Neural cell (in vitro differentiated cells): ENCODE results near the gene WDR13. TPM values are rescaled to one million over a fixed set of nuclear protein-coding genes. Genes with fewer than 3 reads are reported as not detected.

Experiments
- H2AFZ ChIP-seq: fragments of 200-600, 300-800 bp; sonication (generic), shearing (Covaris generic); 2 replicates; pipeline ENCODE4 v1.6.0; 2014; ENCODE audit warnings: low read depth, mild to moderate bottlenecking, antibody characterized with exemption, low read length, moderate library complexity
- H3F3A ChIP-seq: fragments of 200-600 bp; shearing (Covaris generic); 2 replicates; pipeline ENCODE4 v1.6.1; 2016; ENCODE audit warnings: mild to moderate bottlenecking, moderate library complexity, mixed read lengths, antibody characterized with exemption, low read length; ENCODE audit not compliant: insufficient read depth, poor library complexity, severe bottlenecking
- H3K27ac ChIP-seq: fragments of 200-600, 300-800 bp; sonication (generic), shearing (Covaris generic); 2 replicates; pipeline ENCODE4 v1.5.1; 2014; ENCODE audit warnings: mild to moderate bottlenecking, low read length, moderate library complexity
- H3K27me3 ChIP-seq: fragments of 300-800, 200-600 bp; sonication (generic), shearing (Covaris generic); 2 replicates; pipeline ENCODE4 v1.6.0; 2014; ENCODE audit warnings: mild to moderate bottlenecking, low read depth, low read length, moderate library complexity; ENCODE audit not compliant: insufficient read depth
- H3K36me3 ChIP-seq: fragments of 300-800, 200-600 bp; sonication (generic), shearing (Covaris generic); 2 replicates; pipeline ENCODE4 v1.5.1; 2014; ENCODE audit warnings: mild to moderate bottlenecking, antibody characterized with exemption, low read length, moderate library complexity; ENCODE audit not compliant: insufficient read depth
- H3K4me2 ChIP-seq: fragments of 300-800, 200-600 bp; sonication (generic), shearing (Covaris generic); 2 replicates; pipeline ENCODE4 v1.6.0; 2014; ENCODE audit warnings: mild to moderate bottlenecking, low read length
- H3K4me3 ChIP-seq: fragments of 300-800, 200-600 bp; sonication (generic), shearing (Covaris generic); 2 replicates; pipeline ENCODE4 v1.5.1; 2014; ENCODE audit warnings: mild to moderate bottlenecking, low read length, moderate library complexity
- H3K79me2 ChIP-seq: fragments of 200-600 bp; shearing (Covaris generic); replicated peaks from 2 replicates; pipeline ENCODE4 v1.6.0; 2014; ENCODE audit warnings: mild to moderate bottlenecking, low read length, moderate library complexity; ENCODE audit not compliant: insufficient read depth
- H3K9ac ChIP-seq: fragments of 300-800, 200-600 bp; sonication (generic), shearing (Covaris generic); 2 replicates; pipeline ENCODE4 v1.6.1; 2016; ENCODE audit warnings: mild to moderate bottlenecking, low read length, mixed read lengths
- H3K9me2 ChIP-seq: fragments of 200-600 bp; shearing (Covaris generic); 2 replicates; pipeline ENCODE4 v1.6.1; 2016; ENCODE audit warnings: mild to moderate bottlenecking, low read length, mixed read lengths; ENCODE audit not compliant: insufficient read depth
- H3K9me3 ChIP-seq: fragments of 200-600, 300-800 bp; sonication (generic), shearing (Covaris generic); 2 replicates; pipeline ENCODE4 v1.6.1; 2016; ENCODE audit warnings: mild to moderate bottlenecking, mixed run types, low read length, moderate library complexity, mixed read lengths
- H4K20me1 ChIP-seq: fragments of 200-600 bp; shearing (Covaris generic); 2 replicates; pipeline ENCODE4 v1.6.1; 2016; ENCODE audit warnings: mild to moderate bottlenecking, mixed run types; ENCODE audit not compliant: insufficient read depth
- EP300 ChIP-seq: fragments of 450-650 bp; conservative IDR thresholded peaks from 2 replicates; pipeline ENCODE4 v1.6.1; 2014; ENCODE audit warnings: antibody characterized with exemption, mild to moderate bottlenecking, moderate library complexity; ENCODE audit not compliant: poor library complexity, severe bottlenecking
- EZH2 ChIP-seq: fragments of 200-600, 300-800 bp; shearing (Covaris generic), sonication (generic); IDR thresholded peaks from 2 replicates; pipeline ENCODE4 v1.6.1; 2014; ENCODE audit warnings: antibody characterized with exemption, low read length, borderline replicate concordance, mild to moderate bottlenecking; ENCODE audit not compliant: insufficient read depth, poor library complexity, severe bottlenecking
- MXI1 ChIP-seq: fragments of 450-650 bp; conservative IDR thresholded peaks from 2 replicates; pipeline ENCODE4 v1.6.1; 2014; ENCODE audit warnings: antibody characterized with exemption, mild to moderate bottlenecking; ENCODE audit not compliant: poor library complexity, severe bottlenecking
- POLR2AphosphoS5 ChIP-seq: IDR thresholded peaks from 2 replicates; pipeline ENCODE4 v1.6.1; 2012
- RAD21 ChIP-seq: fragments of 450-650 bp; conservative IDR thresholded peaks from 2 replicates; pipeline ENCODE4 v1.6.1; 2014; ENCODE audit warnings: antibody characterized with exemption, mild to moderate bottlenecking, moderate library complexity
- SMC3 ChIP-seq: fragments of 450-650 bp; conservative IDR thresholded peaks from 2 replicates; pipeline ENCODE4 v1.6.1; 2014; ENCODE audit warnings: antibody characterized with exemption, mild to moderate bottlenecking, moderate library complexity; ENCODE audit not compliant: poor library complexity
- TAF1 ChIP-seq: IDR thresholded peaks from 2 replicates; pipeline ENCODE4 v1.6.1; 2012; ENCODE audit warnings: low read depth
- polyA plus RNA-seq: library from polyadenylated mRNA; depleted of rRNA; stranded (reverse); fragments of >200 nt; gene quantifications from 2 replicates; pipeline ENCODE4 v1.2.3, GENCODE V29; 2014
- TF ChIP-seq, protein P1 (sequence below): fragments of 450-650 bp; IDR thresholded peaks from 2 replicates; pipeline ENCODE4 v1.5.1; 2014; ENCODE audit warnings: antibody characterized with exemption, mild to moderate bottlenecking, moderate library complexity; ENCODE audit not compliant: poor library complexity, severe bottlenecking
- TF ChIP-seq, protein P2 (sequence below): IDR thresholded peaks from 2 replicates; pipeline ENCODE4 v1.6.1; 2012; ENCODE audit warnings: borderline replicate concordance

The WDR13 gene
- polyA plus RNA-seq, 1 donor from 2014 or later = 210 TPM

- Histone ChIP-seq H3K36me3 (no peaks in the 10 kb centered on the region), H3K9me3 (no peaks in the 10 kb centered on the region)
Measured at GRCh38 chrX:48579259-48579658, 18.0 kb upstream of the WDR13 start.

GRCh38 chrX:48580662-48581061 lies 16.6 kb upstream of the WDR13 start:
- no peak for TF ChIP-seq MXI1
- no peak for TF ChIP-seq SMC3
- TF ChIP-seq, protein P1, sequence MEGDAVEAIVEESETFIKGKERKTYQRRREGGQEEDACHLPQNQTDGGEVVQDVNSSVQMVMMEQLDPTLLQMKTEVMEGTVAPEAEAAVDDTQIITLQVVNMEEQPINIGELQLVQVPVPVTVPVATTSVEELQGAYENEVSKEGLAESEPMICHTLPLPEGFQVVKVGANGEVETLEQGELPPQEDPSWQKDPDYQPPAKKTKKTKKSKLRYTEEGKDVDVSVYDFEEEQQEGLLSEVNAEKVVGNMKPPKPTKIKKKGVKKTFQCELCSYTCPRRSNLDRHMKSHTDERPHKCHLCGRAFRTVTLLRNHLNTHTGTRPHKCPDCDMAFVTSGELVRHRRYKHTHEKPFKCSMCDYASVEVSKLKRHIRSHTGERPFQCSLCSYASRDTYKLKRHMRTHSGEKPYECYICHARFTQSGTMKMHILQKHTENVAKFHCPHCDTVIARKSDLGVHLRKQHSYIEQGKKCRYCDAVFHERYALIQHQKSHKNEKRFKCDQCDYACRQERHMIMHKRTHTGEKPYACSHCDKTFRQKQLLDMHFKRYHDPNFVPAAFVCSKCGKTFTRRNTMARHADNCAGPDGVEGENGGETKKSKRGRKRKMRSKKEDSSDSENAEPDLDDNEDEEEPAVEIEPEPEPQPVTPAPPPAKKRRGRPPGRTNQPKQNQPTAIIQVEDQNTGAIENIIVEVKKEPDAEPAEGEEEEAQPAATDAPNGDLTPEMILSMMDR = no peak
- TF ChIP-seq, protein P2, sequence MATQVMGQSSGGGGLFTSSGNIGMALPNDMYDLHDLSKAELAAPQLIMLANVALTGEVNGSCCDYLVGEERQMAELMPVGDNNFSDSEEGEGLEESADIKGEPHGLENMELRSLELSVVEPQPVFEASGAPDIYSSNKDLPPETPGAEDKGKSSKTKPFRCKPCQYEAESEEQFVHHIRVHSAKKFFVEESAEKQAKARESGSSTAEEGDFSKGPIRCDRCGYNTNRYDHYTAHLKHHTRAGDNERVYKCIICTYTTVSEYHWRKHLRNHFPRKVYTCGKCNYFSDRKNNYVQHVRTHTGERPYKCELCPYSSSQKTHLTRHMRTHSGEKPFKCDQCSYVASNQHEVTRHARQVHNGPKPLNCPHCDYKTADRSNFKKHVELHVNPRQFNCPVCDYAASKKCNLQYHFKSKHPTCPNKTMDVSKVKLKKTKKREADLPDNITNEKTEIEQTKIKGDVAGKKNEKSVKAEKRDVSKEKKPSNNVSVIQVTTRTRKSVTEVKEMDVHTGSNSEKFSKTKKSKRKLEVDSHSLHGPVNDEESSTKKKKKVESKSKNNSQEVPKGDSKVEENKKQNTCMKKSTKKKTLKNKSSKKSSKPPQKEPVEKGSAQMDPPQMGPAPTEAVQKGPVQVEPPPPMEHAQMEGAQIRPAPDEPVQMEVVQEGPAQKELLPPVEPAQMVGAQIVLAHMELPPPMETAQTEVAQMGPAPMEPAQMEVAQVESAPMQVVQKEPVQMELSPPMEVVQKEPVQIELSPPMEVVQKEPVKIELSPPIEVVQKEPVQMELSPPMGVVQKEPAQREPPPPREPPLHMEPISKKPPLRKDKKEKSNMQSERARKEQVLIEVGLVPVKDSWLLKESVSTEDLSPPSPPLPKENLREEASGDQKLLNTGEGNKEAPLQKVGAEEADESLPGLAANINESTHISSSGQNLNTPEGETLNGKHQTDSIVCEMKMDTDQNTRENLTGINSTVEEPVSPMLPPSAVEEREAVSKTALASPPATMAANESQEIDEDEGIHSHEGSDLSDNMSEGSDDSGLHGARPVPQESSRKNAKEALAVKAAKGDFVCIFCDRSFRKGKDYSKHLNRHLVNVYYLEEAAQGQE = no peak
- no peak for TF ChIP-seq EZH2
- no peak for TF ChIP-seq TAF1
- TF ChIP-seq EP300 = no peak
- no peak for TF ChIP-seq RAD21
- no peak for TF ChIP-seq POLR2AphosphoS5
- Histone ChIP-seq H4K20me1 (no peaks in the 10 kb centered on the region), H3K9me2 (no peaks in the 10 kb centered on the region), H3K4me2 (no peak overlapping the region), H2AFZ (no peak overlapping the region), H3K9me3 (no peaks in the 10 kb centered on the region), H3K27ac (no peak overlapping the region), H3K79me2 (peaks cover 1% of the 10 kb centered on the region), H3K4me3 (no peak overlapping the region), H3K36me3 (no peaks in the 10 kb centered on the region), H3K27me3 (no peaks in the 10 kb centered on the region), H3F3A (no peaks in the 10 kb centered on the region), H3K9ac (no peak overlapping the region)

More at GRCh38 chrX:48579259-48579658, 18.0 kb upstream of the WDR13 start:
- TF ChIP-seq SMC3 (no peak), MXI1 (no peak), POLR2AphosphoS5 (no peak)
- no peaks in the 10 kb centered on the region for H3K9me2 ChIP-seq
- no peak overlapping the region for H2AFZ ChIP-seq
- H4K20me1 ChIP-seq = no peaks in the 10 kb centered on the region
- no peak overlapping the region for H3K9ac ChIP-seq
- no peak overlapping the region for H3K4me3 ChIP-seq
- peaks cover 9% of the 10 kb centered on the region for H3K79me2 ChIP-seq
- H3K4me2 ChIP-seq = no peak overlapping the region
- no peaks in the 10 kb centered on the region for H3K27me3 ChIP-seq
- no peak overlapping the region for H3K27ac ChIP-seq
- no peaks in the 10 kb centered on the region for H3F3A ChIP-seq

GRCh38 chrX:48584698-48585097 lies 12.6 kb upstream of the WDR13 start:
- H3K4me2 ChIP-seq = no peak overlapping the region
- H3K9me2 ChIP-seq = no peaks in the 10 kb centered on the region
- no peak overlapping the region for H3K9ac ChIP-seq
- H2AFZ ChIP-seq = no peak overlapping the region
- no peak overlapping the region for H3K4me3 ChIP-seq
- no peaks in the 10 kb centered on the region for H3K9me3 ChIP-seq
- no peaks in the 10 kb centered on the region for H3K79me2 ChIP-seq
- no peaks in the 10 kb centered on the region for H3K27me3 ChIP-seq
- H3K27ac ChIP-seq = no peak overlapping the region
- H3F3A ChIP-seq = no peaks in the 10 kb centered on the region
- no peaks in the 10 kb centered on the region for H4K20me1 ChIP-seq
- no peaks in the 10 kb centered on the region for H3K36me3 ChIP-seq
- TF ChIP-seq, protein P2 = no peak
- TF ChIP-seq EP300 (no peak), EZH2 (no peak), TAF1 (no peak), MXI1 (no peak), RAD21 (no peak), POLR2AphosphoS5 (no peak)
